C4-2B (cell line): ENCODE measurements around the gene TBC1D4.

ENCODE experiments used
- H3K27ac ChIP-seq: fragments of 450-650 bp; 2 replicates; pipeline ENCODE4 v1.5.1; 2017
- CTCF ChIP-seq: fragments of 450-650 bp; conservative IDR thresholded peaks from 2 replicates; pipeline ENCODE4 v1.5.1; 2017; ENCODE audit warnings: mild to moderate bottlenecking
- ZFX ChIP-seq: fragments of 450-650 bp; IDR thresholded peaks from 2 replicates; pipeline ENCODE4 v1.6.1; 2017

Gene TBC1D4

GRCh38 chr13:75511051-75511625, 29.2 kb upstream of the TBC1D4 start:
- TF ChIP-seq CTCF (0 out of 2 replicates have a peak, but pooled peaks have one; percentile 1), ZFX (no peak)
- H3K27ac ChIP-seq, result no peak overlapping the region

- no peak overlapping the region for H3K27ac ChIP-seq
- no peak for TF ChIP-seq CTCF
- TF ChIP-seq ZFX, result no peak
Measured at GRCh38 chr13:75508002-75508548, 26.1 kb upstream of the TBC1D4 start.

GRCh38 chr13:75507027-75508001, 25.3 kb upstream of the TBC1D4 start:
- TF ChIP-seq ZFX (no peak), CTCF (no peak)
- H3K27ac ChIP-seq, result no peak overlapping the region

- no peak overlapping the region for H3K27ac ChIP-seq
- TF ChIP-seq ZFX, result no peak
- no peak for TF ChIP-seq CTCF
Measured at GRCh38 chr13:75506018-75506417, 24.0 kb upstream of the TBC1D4 start.

GRCh38 chr13:75505327-75505726, 23.4 kb upstream of the TBC1D4 start:
- H3K27ac ChIP-seq, result no peak overlapping the region
- TF ChIP-seq CTCF, result no peak
- TF ChIP-seq ZFX, result no peak

- TF ChIP-seq ZFX (no peak), CTCF (no peak)
- no peak overlapping the region for H3K27ac ChIP-seq
Measured at GRCh38 chr13:75495938-75496337, 14.0 kb upstream of the TBC1D4 start.

- no peak overlapping the region for H3K27ac ChIP-seq
- TF ChIP-seq ZFX, result no peak
- TF ChIP-seq CTCF, result no peak
Measured at GRCh38 chr13:75494491-75494890, 12.5 kb upstream of the TBC1D4 start.
